SU-DHL-6 (cell line): ENCODE data around the gene MGAM2.

Experiments
- H2AFZ ChIP-seq: fragments of 200-600 bp; sonication (generic); 2 replicates; pipeline ENCODE4 v1.6.1; 2014; ENCODE audit warnings: low read depth, mild to moderate bottlenecking, moderate library complexity, mixed read lengths, antibody characterized with exemption, low read length; ENCODE audit not compliant: severe bottlenecking
- H3F3A ChIP-seq: fragments of 200-600 bp; shearing (Covaris generic); 2 replicates; pipeline ENCODE4 v1.6.0; 2016; ENCODE audit warnings: antibody characterized with exemption, mild to moderate bottlenecking; ENCODE audit not compliant: insufficient read depth
- H3K27ac ChIP-seq: fragments of 200-600 bp; sonication (generic); 2 replicates; pipeline ENCODE4 v1.5.1; 2016; ENCODE audit warnings: low read depth, mild to moderate bottlenecking, low read length, moderate library complexity, mixed read lengths
- H3K27me3 ChIP-seq: fragments of 200-600 bp; sonication (generic), shearing (Covaris generic); 2 replicates; pipeline ENCODE4 v1.6.0; 2014; ENCODE audit warnings: mild to moderate bottlenecking, low read length
- H3K36me3 ChIP-seq: fragments of 200-600 bp; sonication (generic); 2 replicates; pipeline ENCODE4 v1.6.1; 2014; ENCODE audit warnings: mild to moderate bottlenecking, low read length, mixed read lengths
- H3K4me2 ChIP-seq: fragments of 300-600, 200-600 bp; shearing (Covaris generic), sonication (generic); 2 replicates; pipeline ENCODE4 v1.6.0; 2014; ENCODE audit warnings: low read length, low read depth, mild to moderate bottlenecking; ENCODE audit not compliant: poor library complexity, severe bottlenecking
- H3K4me3 ChIP-seq: fragments of 200-600 bp; sonication (generic); 2 replicates; pipeline ENCODE4 v1.5.1; 2014; ENCODE audit warnings: antibody characterized with exemption, low read length, mild to moderate bottlenecking, mixed read lengths; ENCODE audit not compliant: insufficient read depth, poor library complexity, severe bottlenecking
- H3K79me2 ChIP-seq: fragments of 200-600 bp; sonication (generic); 2 replicates; pipeline ENCODE4 v1.6.1; 2014; ENCODE audit warnings: mild to moderate bottlenecking, low read length, moderate library complexity; ENCODE audit not compliant: insufficient read depth
- H3K9ac ChIP-seq: fragments of 200-600 bp; sonication (generic); 2 replicates; pipeline ENCODE4 v1.7.0; 2014; ENCODE audit warnings: mild to moderate bottlenecking, low read length
- H3K9me2 ChIP-seq: fragments of 200-600 bp; sonication (generic); replicated peaks from 2 replicates; pipeline ENCODE4 v1.6.1; 2014; ENCODE audit warnings: low read length; ENCODE audit not compliant: insufficient read depth
- H3K9me3 ChIP-seq: fragments of 200-600 bp; sonication (generic); 2 replicates; pipeline ENCODE4 v1.6.1; 2014; ENCODE audit warnings: low read length, mixed read lengths; ENCODE audit not compliant: insufficient read depth
- H4K20me1 ChIP-seq: fragments of 200-600 bp; sonication (generic); 2 replicates; pipeline ENCODE4 v1.6.1; 2014; ENCODE audit warnings: low read depth, mild to moderate bottlenecking, antibody characterized with exemption, low read length, moderate library complexity, mixed read lengths
- CTCF ChIP-seq: fragments of 200-600 bp; sonication (generic); IDR thresholded peaks from one replicate; pipeline ENCODE4 v1.5.1; 2017; ENCODE audit warnings: antibody characterized with exemption, mild to moderate bottlenecking, low read length, moderate library complexity; ENCODE audit not compliant: insufficient read depth, poor library complexity, severe bottlenecking
- EZH2phosphoT487 ChIP-seq: fragments of 200-600 bp; sonication (generic), shearing (Covaris generic); conservative IDR thresholded peaks from 2 replicates; pipeline ENCODE4 v1.6.1; 2018; ENCODE audit warnings: mild to moderate bottlenecking, antibody characterized with exemption, low read length, moderate library complexity, mixed read lengths

The MGAM2 gene

GRCh38 chr7:142263598-142264380 lies 152.3 kb downstream of the MGAM2 start:
- H3K4me3 ChIP-seq: no peak overlapping the region
- H3F3A ChIP-seq: no peaks in the 10 kb centered on the region
- no peaks in the 10 kb centered on the region for H3K27me3 ChIP-seq
- H3K4me2 ChIP-seq: no peak overlapping the region
- no peaks in the 10 kb centered on the region for H3K36me3 ChIP-seq
- H2AFZ ChIP-seq: no peak overlapping the region
- no peaks in the 10 kb centered on the region for H4K20me1 ChIP-seq
- no peaks in the 10 kb centered on the region for H3K79me2 ChIP-seq
- H3K9me2 ChIP-seq: no peaks in the 10 kb centered on the region
- H3K27ac ChIP-seq: no peak overlapping the region
- H3K9ac ChIP-seq: no peak overlapping the region
- TF ChIP-seq CTCF (no peak), EZH2phosphoT487 (no peak)
- no peaks in the 10 kb centered on the region for H3K9me3 ChIP-seq
